Inferior parietal cortex (tissue), 1 donor: ENCODE data around the gene SEC22B.
"Not testable (repeated sequence)": the region's sequence is repeated elsewhere in the genome, so short reads cannot be mapped to it uniquely, and the experiment has no call there.

Source experiments
- DNase-seq: peaks from one replicate; pipeline ENCODE4 v3.0.0-alpha.2; 2016; ENCODE audit errors: extremely low spot score

The SEC22B gene

DNA sequence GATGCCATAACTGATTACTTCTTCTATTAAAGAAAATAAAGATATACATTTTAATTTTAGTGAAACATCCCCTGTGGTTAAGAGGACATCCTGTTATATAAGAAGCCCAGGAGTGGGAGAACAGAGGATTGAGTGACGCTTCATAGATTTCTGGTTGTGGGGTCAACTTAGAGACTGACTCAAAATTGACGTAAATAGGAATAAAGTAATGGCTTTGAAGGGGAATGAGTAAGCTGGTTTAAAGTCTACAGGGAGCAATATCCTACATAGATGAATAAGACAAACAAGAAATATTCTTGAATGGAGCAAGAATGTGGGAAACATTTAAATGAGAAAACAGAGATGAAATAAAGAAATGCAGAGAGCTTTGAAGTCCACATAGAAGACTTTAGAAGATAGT lies 60.2 kb downstream of the SEC22B start:
- not testable (repeated sequence) for DNase-seq

DNA sequence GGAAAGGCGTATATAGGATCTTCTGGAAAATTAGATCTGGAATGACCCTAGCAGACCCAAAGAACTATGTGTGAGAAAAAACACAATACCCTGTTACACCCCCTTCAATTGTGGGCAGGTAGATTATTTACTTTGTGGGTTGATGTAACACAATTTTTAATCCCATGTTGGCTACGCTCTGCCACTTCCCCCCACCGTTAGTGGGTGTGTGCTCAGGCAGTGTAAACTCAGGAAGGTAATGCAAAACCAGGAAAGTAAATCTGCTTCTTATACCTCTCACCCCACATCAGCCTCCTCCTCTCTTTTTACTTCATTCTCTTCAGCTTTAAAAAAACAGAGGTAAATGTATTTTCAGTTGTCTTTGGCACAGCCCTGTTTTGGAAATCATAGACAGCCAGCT lies 63.2 kb downstream of the SEC22B start:
- DNase-seq = not testable (repeated sequence)

DNA sequence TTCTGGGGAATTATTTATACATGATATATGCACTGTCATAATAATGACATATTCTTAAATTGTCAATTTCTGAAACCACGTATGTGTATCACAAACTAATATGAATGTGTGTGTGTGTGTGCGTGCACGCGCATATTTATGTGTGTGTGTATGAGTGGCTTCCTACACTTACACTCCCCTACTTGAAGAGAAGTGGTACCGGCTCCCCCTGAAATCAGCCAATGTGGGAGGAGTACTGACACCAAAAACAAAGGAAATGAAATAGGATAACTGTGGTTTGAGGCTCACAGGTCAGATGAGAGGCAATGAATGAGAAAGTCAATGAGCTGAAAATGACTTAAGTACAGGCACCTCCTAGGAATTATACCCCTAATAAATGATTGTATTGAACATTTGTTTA lies 64.1 kb downstream of the SEC22B start:
- DNase-seq = not testable (repeated sequence)

DNA sequence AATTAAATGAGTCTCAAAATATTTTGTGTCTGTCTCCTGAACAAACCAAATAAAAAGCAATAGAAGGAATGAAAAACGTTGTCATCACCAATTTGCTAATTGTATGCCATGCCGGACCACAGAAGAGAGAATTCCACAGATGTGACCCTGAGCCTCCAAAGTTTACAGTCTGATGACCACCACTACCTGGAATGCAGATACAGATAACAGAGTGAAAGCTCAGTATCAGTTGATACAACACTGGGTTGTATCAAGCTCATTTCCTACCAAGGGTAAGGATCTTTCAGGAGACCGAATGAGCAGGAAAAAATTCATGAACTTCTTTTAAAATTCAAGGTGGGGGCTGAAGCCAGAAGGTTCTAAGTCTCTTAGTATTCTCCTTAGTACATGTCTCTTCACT lies 64.5 kb downstream of the SEC22B start:
- not testable (repeated sequence) for DNase-seq

DNA sequence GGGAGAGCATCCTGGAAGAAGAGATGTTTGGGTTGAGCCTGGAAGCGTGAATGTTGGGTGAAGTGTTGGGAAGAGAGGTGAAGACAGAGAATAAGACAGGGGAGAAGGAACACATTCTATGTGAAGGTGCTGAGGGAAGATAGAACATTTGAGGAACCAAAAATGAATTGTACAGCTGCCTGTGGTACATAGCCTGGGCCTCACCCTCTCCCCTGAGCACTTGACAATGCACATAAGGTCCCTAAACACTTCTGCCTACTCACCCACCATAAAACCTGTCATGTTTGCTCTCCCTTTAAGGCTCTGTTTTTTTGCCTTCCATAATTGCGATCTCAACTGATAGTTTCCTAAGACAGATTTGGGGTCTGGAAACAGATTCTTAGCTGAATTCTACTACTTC lies 65.3 kb downstream of the SEC22B start:
- DNase-seq = not testable (repeated sequence)

DNA sequence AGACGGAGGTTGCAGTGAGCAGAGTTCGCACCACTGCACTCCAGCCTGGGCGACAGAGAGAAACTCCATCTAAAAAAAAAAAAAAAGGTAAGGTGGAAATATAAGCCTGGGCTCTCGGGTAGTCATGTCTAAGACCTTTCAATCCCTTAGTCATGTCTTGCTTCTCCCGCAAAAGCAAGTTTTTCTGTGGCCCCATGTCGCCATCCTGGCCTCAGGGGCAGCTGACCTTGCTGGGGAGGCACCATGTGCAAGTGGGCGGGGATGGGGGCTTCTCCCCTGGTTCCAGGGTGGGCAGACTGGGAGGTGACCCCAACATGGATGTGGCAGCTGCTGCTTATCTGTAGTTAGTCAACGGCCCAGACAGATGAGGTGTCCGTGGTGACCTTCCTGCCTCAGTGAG lies 66.7 kb downstream of the SEC22B start:
- not testable (repeated sequence) for DNase-seq

DNA sequence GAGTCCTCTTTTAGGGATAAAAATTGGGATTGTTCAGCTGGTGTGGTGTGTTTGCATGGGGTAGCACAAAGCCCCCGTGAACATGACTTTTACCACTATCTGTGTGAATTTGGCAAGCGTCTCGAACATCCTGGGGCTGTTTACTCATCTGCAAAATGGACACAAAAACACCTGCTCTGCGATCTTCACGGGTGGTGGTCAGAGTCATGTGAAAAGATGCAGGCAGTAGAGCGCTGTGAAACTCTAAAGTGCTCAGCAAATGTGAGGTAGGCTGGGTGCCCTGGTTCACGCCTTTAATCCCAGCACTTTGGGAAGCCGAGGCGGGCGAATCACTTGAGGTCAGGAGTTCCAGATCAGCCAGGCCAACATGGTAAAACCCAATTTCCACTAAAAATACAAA lies 67.1 kb downstream of the SEC22B start:
- DNase-seq = not testable (repeated sequence)

DNA sequence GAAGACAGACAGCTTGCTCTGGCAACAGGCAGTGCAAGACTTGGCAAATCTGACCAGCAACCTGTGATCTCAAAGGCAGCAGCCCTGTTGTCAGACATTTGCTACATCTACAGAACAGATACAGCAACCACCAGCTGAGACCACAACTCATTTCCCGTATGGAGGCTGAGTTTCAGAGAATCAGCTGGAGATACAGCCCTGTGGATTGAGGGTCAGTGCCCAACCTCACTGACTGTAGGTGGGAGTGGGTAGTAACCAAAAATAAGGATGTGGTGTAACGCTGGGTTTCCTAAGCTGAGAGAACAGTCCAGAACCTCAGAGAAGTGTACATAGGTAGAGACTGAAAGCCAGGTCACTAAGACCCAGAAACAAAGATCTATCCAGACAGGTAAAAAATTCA lies 71.0 kb downstream of the SEC22B start:
- not testable (repeated sequence) for DNase-seq

DNA sequence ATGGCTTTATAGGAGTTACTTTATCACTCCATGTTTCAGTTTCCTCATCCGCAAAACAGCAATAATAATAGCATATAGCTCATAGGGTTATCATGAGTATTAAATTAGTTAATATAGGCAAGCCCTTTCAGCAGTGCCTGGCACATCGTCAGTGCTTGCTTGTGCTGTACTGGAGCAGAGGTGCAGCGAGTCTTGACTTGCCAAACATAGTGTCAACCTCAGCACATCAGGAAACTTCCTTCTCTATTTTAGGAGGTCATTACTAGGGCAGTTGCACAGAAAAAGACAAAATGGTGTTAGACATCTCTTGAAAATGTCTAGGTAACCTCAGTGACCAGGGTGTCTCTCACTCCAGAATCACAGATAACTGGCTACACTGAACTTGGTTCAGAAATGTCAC lies 72.6 kb downstream of the SEC22B start:
- DNase-seq = not testable (repeated sequence)

DNA sequence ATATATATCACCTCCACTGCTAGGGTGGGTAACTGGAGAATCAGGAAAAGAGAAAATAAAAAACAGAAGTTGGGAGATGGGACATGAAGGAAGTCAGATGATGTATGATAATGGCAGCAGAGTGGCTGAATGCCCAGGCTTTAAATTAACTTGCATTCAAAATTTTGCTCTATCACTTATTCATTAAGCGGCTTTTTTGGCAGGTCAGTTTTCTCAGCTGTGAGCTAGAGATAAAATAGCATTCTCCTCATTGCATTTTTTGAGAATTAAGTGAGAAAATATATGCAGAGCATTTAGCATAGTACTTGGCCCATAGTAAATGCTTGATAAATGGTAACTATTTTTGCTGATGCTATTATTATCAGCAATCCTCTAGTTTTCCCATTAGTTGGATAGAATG lies 74.7 kb downstream of the SEC22B start:
- not testable (repeated sequence) for DNase-seq
